HepG2 (cell line): Measurements from ENCODE around the gene GTF3C5. TPM values are rescaled to one million over a fixed set of nuclear protein-coding genes. Genes with fewer than 3 reads are reported as not detected.

Experiments
- ATAC-seq: fragments of 200-7000 bp; cut with Tn5 transposase; 3 replicates; pipeline ENCODE4 v1.9.1; 2020; ENCODE audit warnings: mild to moderate bottlenecking, moderate library complexity
- BruUV-seq: library from RNA; stranded (reverse); fragments of 400-500 nt; replicated peaks from 2 replicates; lab custom pipeline; 2021; lab: Mats Ljungman, UMichigan
- CTCF ChIA-PET: fragments of 300-600 bp; formaldehyde crosslinking; extraction: SDS; loops from one replicate; lab custom pipeline; 2021; ENCODE audit warnings: low total read pairs, inconsistent platforms, low intra/inter-chr PET ratio; lab: Yijun Ruan, JAX
- POLR2A ChIA-PET: fragments of 350-600 bp; sonication (Branson Sonifier 250); formaldehyde crosslinking; loops from one replicate; lab custom pipeline; 2020; ENCODE audit warnings: antibody characterized with exemption, inconsistent platforms; lab: Yijun Ruan, JAX
- DNase-seq: peaks from one replicate; pipeline ENCODE4 v3.0.0-alpha.2; 2015; ENCODE audit warnings: low spot score
- FAIRE-seq: peaks from 3 replicates; lab custom pipeline; 2011; peaks lifted over from hg19 to GRCh38; lab: Jason Lieb, UNC
- H2AFZ ChIP-seq: one replicate; pipeline ENCODE4 v1.6.1; 2011; ENCODE audit warnings: low read length, inconsistent platforms
- H3K27ac ChIP-seq: fragments of 300-600 bp; 3 replicates; pipeline ENCODE4 v1.8.0; 2011; ENCODE audit warnings: mixed run types, mild to moderate bottlenecking, mixed read lengths, low read length, inconsistent platforms; ENCODE audit not compliant: insufficient read depth; ENCODE audit errors: extremely low read length
- H3K27me3 ChIP-seq, 2 experiments: fragments of 200-600 bp in 1 of 2; 2 replicates in 1 of 2; 3 replicates in 1 of 2; pipeline versions ENCODE4 v1.6.0 to v1.8.0; 2011; ENCODE audit warnings: low read length in 2 of 2, mild to moderate bottlenecking in 2 of 2, moderate library complexity in 2 of 2, inconsistent platforms in 1 of 2; ENCODE audit not compliant: insufficient read depth in 2 of 2, control insufficient read depth in 1 of 2
- H3K36me3 ChIP-seq, 2 experiments: fragments of 200-600 bp in 1 of 2; replicated peaks in 1 of 2; 2 replicates in 1 of 2; 3 replicates in 1 of 2; pipeline versions ENCODE4 v1.5.1 to v1.8.0; 2011; ENCODE audit warnings: low read length in 2 of 2, inconsistent platforms in 1 of 2; ENCODE audit not compliant: insufficient read depth in 2 of 2, control insufficient read depth in 1 of 2
- H3K4me1 ChIP-seq: 2 replicates; pipeline ENCODE4 v1.5.1; 2012; ENCODE audit warnings: low read length, inconsistent platforms; ENCODE audit not compliant: insufficient read depth
- H3K4me2 ChIP-seq: 2 replicates; pipeline ENCODE4 v1.6.0; 2011; ENCODE audit warnings: low read depth, low read length, inconsistent platforms
- H3K4me3 ChIP-seq, 3 experiments: fragments of 200-600 bp in 1 of 3; sonication (generic), shearing (Covaris generic) in 1 of 3; replicated peaks in 1 of 3; 2 replicates each; pipeline ENCODE4 v1.5.1; 2011 to 2016; ENCODE audit warnings: low read length in 3 of 3, inconsistent platforms in 2 of 3, low read depth in 2 of 3, mild to moderate bottlenecking in 2 of 3, control low read depth in 1 of 3, mixed read lengths in 1 of 3; ENCODE audit not compliant: insufficient read depth in 1 of 3
- H3K79me2 ChIP-seq: one replicate; pipeline ENCODE4 v1.6.1; 2011; ENCODE audit warnings: low read length, inconsistent platforms; ENCODE audit not compliant: insufficient read depth
- H3K9ac ChIP-seq: 2 replicates; pipeline ENCODE4 v1.6.0; 2011; ENCODE audit warnings: mild to moderate bottlenecking, low read depth, low read length, inconsistent platforms; ENCODE audit not compliant: insufficient read depth
- H3K9me3 ChIP-seq: 2 replicates; pipeline ENCODE4 v1.5.1; 2012; ENCODE audit warnings: mild to moderate bottlenecking, low read length
- H4K20me1 ChIP-seq: 2 replicates; pipeline ENCODE4 v1.6.0; 2011; ENCODE audit warnings: inconsistent platforms, mild to moderate bottlenecking, low read length, moderate library complexity; ENCODE audit not compliant: insufficient read depth
- HHEX ChIP-seq: IDR thresholded peaks from 2 replicates; pipeline ENCODE4 v1.6.1; 2016; ENCODE audit warnings: control low read depth
- KLF6 ChIP-seq: IDR thresholded peaks from 2 replicates; pipeline ENCODE4 v1.8.0; 2016; ENCODE audit warnings: missing biosample characterization, missing genetic modification reagents
- MEIS1 ChIP-seq: sonication (generic); formaldehyde crosslinking; IDR thresholded peaks from 2 replicates; pipeline ENCODE4 v1.9.0; 2021; ENCODE audit warnings: mild to moderate bottlenecking, missing genetic modification reagents, moderate library complexity, borderline replicate concordance
- NR1H2 ChIP-seq: sonication (generic); formaldehyde crosslinking; IDR thresholded peaks from 2 replicates; pipeline ENCODE4 v1.8.1; 2022; ENCODE audit warnings: low read depth, missing genetic modification reagents, borderline replicate concordance
- POLR2A ChIP-seq, 2 experiments: IDR thresholded peaks; 2 replicates each; pipeline ENCODE4 v1.6.1; 2011; ENCODE audit warnings: low read depth in 2 of 2, low read length in 2 of 2, mild to moderate bottlenecking in 1 of 2, moderate library complexity in 1 of 2; ENCODE audit not compliant: insufficient read depth in 1 of 2
- RAD51 ChIP-seq: fragments of 450-650 bp; IDR thresholded peaks from 2 replicates; pipeline ENCODE4 v1.6.1; 2016; ENCODE audit warnings: borderline replicate concordance
- SIN3B ChIP-seq: fragments of 150-350 bp; IDR thresholded peaks from 2 replicates; pipeline ENCODE4 v1.6.1; 2014; ENCODE audit warnings: low read length
- WIZ ChIP-seq: sonication (generic); formaldehyde crosslinking; IDR thresholded peaks from 2 replicates; pipeline ENCODE4 v1.5.1; 2020; ENCODE audit warnings: mild to moderate bottlenecking, missing genetic modification reagents
- ZFP82 ChIP-seq: sonication (generic); formaldehyde crosslinking; IDR thresholded peaks from 2 replicates; pipeline ENCODE4 v1.5.1; 2020; ENCODE audit warnings: mild to moderate bottlenecking, missing genetic modification reagents, borderline replicate concordance
- ZNF354B ChIP-seq: sonication (generic); formaldehyde crosslinking; IDR thresholded peaks from 2 replicates; pipeline ENCODE4 v1.8.0; 2022; ENCODE audit warnings: mild to moderate bottlenecking, missing genetic modification reagents
- ZSCAN29 ChIP-seq: sonication (generic); formaldehyde crosslinking; conservative IDR thresholded peaks from 2 replicates; pipeline ENCODE4 v1.4.0; 2020; ENCODE audit warnings: mild to moderate bottlenecking, missing genetic modification reagents
- WGBS: methylation state at CpG from one replicate; pipeline ENCODE4 v1.1.6; 2017; ENCODE audit warnings: low lambda C conversion rate; 5-methylcytosine and 5-hydroxymethylcytosine counted together
- in situ Hi-C: cut with HindIII; loops from 2 replicates; pipeline ENCODE4 v1.10.0; 2017; ENCODE audit warnings: low pct_unique_long_range_greater_than_20kb; ENCODE audit not compliant: extremely low pct_ligation_motif_present
- intact Hi-C: fragments of 100-400 bp; cut with micrococcal nuclease; formaldehyde crosslinking; loops from one replicate; pipeline ENCODE4 v1.10.0; 2022; ENCODE audit not compliant: unreplicated experiment
- polyA plus RNA-seq, 8 experiments: library from polyadenylated mRNA; depleted of rRNA in 3 of 8; stranded (reverse) in 7 of 8; unstranded in 1 of 8; fragments of >200 nt; fragmentation: Illumina TruSeq in 4 of 8; extraction: Trizol in 4 of 8; gene quantifications; 2 replicates each; pipeline versions ENCODE4 v1.2.1 to v1.2.3, GENCODE V29; 2011 to 2016; ENCODE audit warnings: low read depth in 4 of 8, missing spikeins in 1 of 8, mixed read lengths in 1 of 8; ENCODE audit not compliant: insufficient read depth in 1 of 8
- total RNA-seq, 5 experiments: library from RNA; depleted of rRNA; stranded (reverse); fragments of >200 nt; fragmentation: Illumina TruSeq; extraction: Trizol; gene quantifications; 2 replicates each; pipeline ENCODE4 v1.2.3, GENCODE V29; 2016; ENCODE audit warnings: low read depth in 1 of 5
- TF ChIP-seq, protein P1 (sequence below): conservative IDR thresholded peaks from 2 replicates; pipeline ENCODE4 v1.6.1; 2018; ENCODE audit warnings: missing genetic modification reagents

GTF3C5 gene
- total and polyA plus RNA-seq, 2 of the 13 experiments (the other 11 are each of a cell fraction or from before 2014, with no cell fraction given): 66.9 to 92.6 TPM

DNA sequence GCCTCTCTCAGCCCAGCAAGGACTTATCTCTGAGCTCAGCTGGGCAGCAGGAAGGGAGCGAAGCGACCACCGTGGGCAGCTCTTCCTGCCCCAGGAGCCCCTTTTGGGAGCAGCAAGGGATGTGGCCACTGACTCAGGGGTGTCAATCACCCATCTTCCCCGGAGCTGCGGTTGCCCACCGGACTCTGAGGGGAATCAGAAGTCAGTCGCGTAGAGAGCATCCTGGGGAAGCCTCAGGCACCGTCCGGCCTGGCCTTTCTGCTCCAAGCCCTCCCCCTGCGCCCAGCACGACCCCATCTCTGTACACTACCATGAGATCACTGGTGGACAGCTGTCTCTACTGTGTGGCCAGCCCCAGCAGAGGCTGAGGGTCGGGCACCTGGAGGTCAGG, 27.7 kb upstream of the GTF3C5 start:
- H3K4me3 ChIP-seq: no peak overlapping the region
- in situ Hi-C loops: no loop called here

DNA sequence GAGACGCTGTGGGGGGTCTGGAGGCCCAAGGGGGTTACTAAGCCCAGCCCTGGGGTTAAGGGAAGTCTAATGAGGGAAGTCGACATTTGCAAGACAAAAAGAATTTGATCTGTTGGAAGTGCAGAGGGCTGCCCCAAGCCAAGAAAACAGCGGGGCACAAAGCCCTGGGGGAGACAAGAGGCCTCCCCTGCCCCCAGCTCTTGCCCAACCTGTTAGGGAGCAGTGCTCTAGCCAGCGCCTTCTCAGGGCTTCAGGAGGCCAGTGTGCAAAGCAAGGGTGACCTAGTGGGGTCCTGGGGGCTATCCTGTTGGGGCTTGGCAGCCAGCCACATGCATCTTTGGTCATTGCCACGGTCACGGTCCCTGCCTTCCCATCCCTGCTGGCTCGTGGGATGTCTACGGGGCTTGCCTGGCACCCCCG, 27.1 kb upstream of the GTF3C5 start:
- Histone ChIP-seq H4K20me1 (no peaks in the 10 kb centered on the region), H3K27ac (no peak overlapping the region), H3K9me3 (no peaks in the 10 kb centered on the region), H3K4me3 (no peak overlapping the region), H3K4me1 (peaks cover under 1% of the 10 kb centered on the region), H3K9ac (no peak overlapping the region), H3K79me2 (no peaks in the 10 kb centered on the region), H2AFZ (no peak overlapping the region), H3K27me3 (peaks cover 12 to 54% of the 10 kb centered on the region in 2 experiments), H3K36me3 (no peaks in the 10 kb centered on the region), H3K4me2 (no peak overlapping the region)
- 54% methylated on average over 4 of the region's 9 CpGs for WGBS
- DNase-seq: no peak
- intact Hi-C loops (no loop called here), in situ Hi-C loops (no loop called here)
- no peak for FAIRE-seq
- CTCF ChIA-PET: no interaction called here
- POLR2A ChIA-PET: no interaction called here
- no peak for TF ChIP-seq ZNF354B
- TF ChIP-seq SIN3B: no peak
- TF ChIP-seq HHEX: no peak
- no peak for ATAC-seq
- no TSS peak for BruUV-seq

More for the DNA sequence above, 27.7 kb upstream of the GTF3C5 start:
- TF ChIP-seq KLF6 (CRISPR knock-in tag): no peak
- TF ChIP-seq, protein P1, sequence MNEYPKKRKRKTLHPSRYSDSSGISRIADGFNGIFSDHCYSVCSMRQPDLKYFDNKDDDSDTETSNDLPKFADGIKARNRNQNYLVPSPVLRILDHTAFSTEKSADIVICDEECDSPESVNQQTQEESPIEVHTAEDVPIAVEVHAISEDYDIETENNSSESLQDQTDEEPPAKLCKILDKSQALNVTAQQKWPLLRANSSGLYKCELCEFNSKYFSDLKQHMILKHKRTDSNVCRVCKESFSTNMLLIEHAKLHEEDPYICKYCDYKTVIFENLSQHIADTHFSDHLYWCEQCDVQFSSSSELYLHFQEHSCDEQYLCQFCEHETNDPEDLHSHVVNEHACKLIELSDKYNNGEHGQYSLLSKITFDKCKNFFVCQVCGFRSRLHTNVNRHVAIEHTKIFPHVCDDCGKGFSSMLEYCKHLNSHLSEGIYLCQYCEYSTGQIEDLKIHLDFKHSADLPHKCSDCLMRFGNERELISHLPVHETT (CRISPR knock-in tag): no peak
- TF ChIP-seq NR1H2 (CRISPR knock-in tag): no peak
- TF ChIP-seq ZSCAN29: no peak
- TF ChIP-seq POLR2A (IDR thresholded peaks at IDR 0.05; ENCODE audit: insufficient read depth in 1 of 2, low read depth in 2 of 2, low read length in 2 of 2): no peak
- TF ChIP-seq MEIS1 (CRISPR knock-in tag): no peak
- TF ChIP-seq ZFP82: no peak
- TF ChIP-seq RAD51: no peak
- no peak for TF ChIP-seq WIZ (CRISPR knock-in tag)
- Histone ChIP-seq H4K20me1 (no peaks in the 10 kb centered on the region), H3K27me3 (peaks cover 10 to 58% of the 10 kb centered on the region in 2 experiments), H3K36me3 (no peaks in the 10 kb centered on the region), H3K79me2 (no peaks in the 10 kb centered on the region), H2AFZ (no peak overlapping the region), H3K4me2 (no peak overlapping the region), H3K27ac (no peak overlapping the region), H3K9ac (no peak overlapping the region), H3K9me3 (no peaks in the 10 kb centered on the region), H3K4me1 (peaks cover 7% of the 10 kb centered on the region)
- ChIA-PET POLR2A (interaction anchor here (0.9 to 1.5 kb wide), 2 partner anchors 25 to 27 kb away, joined by 4 read pairs; partner anchors contain the start of gene GTF3C5), CTCF (no interaction called here)
- WGBS: 62% methylated on average over 7 of the region's 13 CpGs
- intact Hi-C loops: no loop called here
- ATAC-seq (no peak), DNase-seq (no peak), FAIRE-seq (no peak)
- BruUV-seq: no TSS peak
